Measurements from ENCODE around the gene VSTM4. TPM values are rescaled to one million over a fixed set of nuclear protein-coding genes. Genes with fewer than 3 reads are reported as not detected.

The VSTM4 gene
- polyA plus RNA-seq, 1 of the 3 experiments (the other 2 are of a cell fraction): 0.39 TPM

DNA sequence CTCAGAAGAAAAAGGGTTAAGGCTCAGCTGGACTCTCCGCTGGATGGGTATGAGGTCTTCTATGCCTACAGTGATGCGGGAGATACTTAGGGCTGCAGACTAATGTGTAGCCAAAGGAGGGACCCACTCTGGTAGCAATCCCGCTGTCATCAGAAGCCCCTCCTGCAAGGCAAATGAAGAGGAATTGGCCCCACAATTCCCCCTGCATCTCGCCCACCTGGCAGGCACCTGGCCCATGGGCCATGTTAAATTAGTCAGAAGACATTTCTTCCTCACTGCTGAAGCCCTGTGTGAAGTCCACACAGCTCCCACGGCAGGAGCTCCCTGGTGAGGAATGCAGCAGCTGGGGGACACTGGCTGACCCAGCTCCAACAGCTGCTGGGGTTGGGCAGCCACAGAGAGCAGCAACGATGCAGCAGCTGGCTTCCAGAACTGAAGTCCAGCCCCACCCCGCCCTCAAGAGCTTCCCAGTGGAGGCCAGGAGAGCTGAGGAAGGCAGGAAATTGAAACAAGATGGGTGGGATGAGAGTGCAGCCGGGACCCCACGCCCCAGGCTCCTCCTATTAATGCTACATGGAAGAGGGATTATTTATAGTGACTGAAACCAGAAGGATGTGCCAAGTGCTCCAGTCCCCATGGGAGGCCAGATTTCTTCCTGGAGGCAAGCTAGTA, 5.5 kb downstream of the VSTM4 start:
- H3F3A ChIP-seq (replicated peaks; ENCODE audit: insufficient read depth): no peaks in the 10 kb centered on the region
- H3K9me2 ChIP-seq: no peaks in the 10 kb centered on the region
- peaks cover 0 to 32% of the 10 kb centered on the region in 2 experiments; a peak in 1 of 4 replicates for H3K4me1 ChIP-seq (ENCODE audit: control insufficient read depth in 1 of 2, insufficient read depth in 2 of 2, low read depth in 1 of 2, low read length in 1 of 2)
- H3K9ac ChIP-seq: no peak overlapping the region
- no peaks in the 10 kb centered on the region for H3K27me3 ChIP-seq (ENCODE audit: insufficient read depth)
- H3K9me3 ChIP-seq: no peaks in the 10 kb centered on the region
- H3K4me3 ChIP-seq (ENCODE audit: low read depth in 2 of 2, low read length in 1 of 2): no peak overlapping the region
- DNase-seq: peak; percentile 77
- TF ChIP-seq NRF1 (IDR thresholded peaks at IDR 0.05; ENCODE audit: low read depth, low read length) (no peak), EZH2phosphoT487 (IDR thresholded peaks at IDR 0.05; ENCODE audit: borderline replicate concordance, low read depth) (no peak), CHD2 (IDR thresholded peaks at IDR 0.05; ENCODE audit: low read length, partially characterized antibody) (no peak), YY1 (IDR thresholded peaks at IDR 0.05; ENCODE audit: low read depth) (no peak), RCOR1 (IDR thresholded peaks at IDR 0.05; ENCODE audit: low read length) (no peak), GABPA (IDR thresholded peaks at IDR 0.05; ENCODE audit: low read depth) (no peak), TCF12 (IDR thresholded peaks at IDR 0.05) (no peak), RXRA (IDR thresholded peaks at IDR 0.05; ENCODE audit: borderline replicate concordance, low read depth) (no peak), EP300 (IDR thresholded peaks at IDR 0.05; ENCODE audit: borderline replicate concordance in 1 of 2, low read depth in 1 of 2, low read length in 1 of 2) (no peak), NFIC (IDR thresholded peaks at IDR 0.05; ENCODE audit: borderline replicate concordance) (no peak), USF2 (IDR thresholded peaks at IDR 0.05; ENCODE audit: borderline replicate concordance, low read depth, low read length) (no peak), FOSL2 (IDR thresholded peaks at IDR 0.05; ENCODE audit: borderline replicate concordance, low read depth) (no peak)
- TF ChIP-seq, protein P1, sequence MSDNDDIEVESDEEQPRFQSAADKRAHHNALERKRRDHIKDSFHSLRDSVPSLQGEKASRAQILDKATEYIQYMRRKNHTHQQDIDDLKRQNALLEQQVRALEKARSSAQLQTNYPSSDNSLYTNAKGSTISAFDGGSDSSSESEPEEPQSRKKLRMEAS (IDR thresholded peaks at IDR 0.05; ENCODE audit: low read depth): no peak
- TF ChIP-seq, protein P2, sequence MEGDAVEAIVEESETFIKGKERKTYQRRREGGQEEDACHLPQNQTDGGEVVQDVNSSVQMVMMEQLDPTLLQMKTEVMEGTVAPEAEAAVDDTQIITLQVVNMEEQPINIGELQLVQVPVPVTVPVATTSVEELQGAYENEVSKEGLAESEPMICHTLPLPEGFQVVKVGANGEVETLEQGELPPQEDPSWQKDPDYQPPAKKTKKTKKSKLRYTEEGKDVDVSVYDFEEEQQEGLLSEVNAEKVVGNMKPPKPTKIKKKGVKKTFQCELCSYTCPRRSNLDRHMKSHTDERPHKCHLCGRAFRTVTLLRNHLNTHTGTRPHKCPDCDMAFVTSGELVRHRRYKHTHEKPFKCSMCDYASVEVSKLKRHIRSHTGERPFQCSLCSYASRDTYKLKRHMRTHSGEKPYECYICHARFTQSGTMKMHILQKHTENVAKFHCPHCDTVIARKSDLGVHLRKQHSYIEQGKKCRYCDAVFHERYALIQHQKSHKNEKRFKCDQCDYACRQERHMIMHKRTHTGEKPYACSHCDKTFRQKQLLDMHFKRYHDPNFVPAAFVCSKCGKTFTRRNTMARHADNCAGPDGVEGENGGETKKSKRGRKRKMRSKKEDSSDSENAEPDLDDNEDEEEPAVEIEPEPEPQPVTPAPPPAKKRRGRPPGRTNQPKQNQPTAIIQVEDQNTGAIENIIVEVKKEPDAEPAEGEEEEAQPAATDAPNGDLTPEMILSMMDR (IDR thresholded peaks at IDR 0.05): no peak
- TF ChIP-seq, protein P3, sequence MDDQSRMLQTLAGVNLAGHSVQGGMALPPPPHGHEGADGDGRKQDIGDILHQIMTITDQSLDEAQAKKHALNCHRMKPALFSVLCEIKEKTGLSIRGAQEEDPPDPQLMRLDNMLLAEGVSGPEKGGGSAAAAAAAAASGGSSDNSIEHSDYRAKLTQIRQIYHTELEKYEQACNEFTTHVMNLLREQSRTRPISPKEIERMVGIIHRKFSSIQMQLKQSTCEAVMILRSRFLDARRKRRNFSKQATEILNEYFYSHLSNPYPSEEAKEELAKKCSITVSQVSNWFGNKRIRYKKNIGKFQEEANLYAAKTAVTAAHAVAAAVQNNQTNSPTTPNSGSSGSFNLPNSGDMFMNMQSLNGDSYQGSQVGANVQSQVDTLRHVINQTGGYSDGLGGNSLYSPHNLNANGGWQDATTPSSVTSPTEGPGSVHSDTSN (IDR thresholded peaks at IDR 0.05): no peak
- no peaks in the 10 kb centered on the region for H3K79me2 ChIP-seq (ENCODE audit: insufficient read depth)
- no peak overlapping the region for H3K4me2 ChIP-seq
- WGBS (ENCODE audit: low lambda C conversion rate): 38% methylated on average over 9 of the region's 9 CpGs
- no peak overlapping the region for H2AFZ ChIP-seq (ENCODE audit: low read depth)
- no peaks in the 10 kb centered on the region for H4K20me1 ChIP-seq (ENCODE audit: insufficient read depth)
- H3K27ac ChIP-seq (ENCODE audit: low read depth in 2 of 2, low read length in 1 of 2): no peak overlapping the region
- ChIA-PET POLR2A (no interaction called here), CTCF (interaction anchor here (0.9 kb wide), 1 partner anchor 20 kb away, joined by 3 read pairs; no protein-coding TSS in a partner anchor)
- H3K36me3 ChIP-seq (replicated peaks in 1 of 2; ENCODE audit: control insufficient read depth in 1 of 2, insufficient read depth in 2 of 2, low read length in 1 of 2): no peaks in the 10 kb centered on the region
